Measurements from ENCODE around the gene DOCK7.

- no peak for TF ChIP-seq POLR2AphosphoS5 (IDR thresholded peaks at IDR 0.05)
- TF ChIP-seq CTCF (IDR thresholded peaks at IDR 0.05), result no peak
- TF ChIP-seq POLR2A (IDR thresholded peaks at IDR 0.05), result no peak
Measured at GRCh38 chr1:62707744-62708120, 19.5 kb upstream of the DOCK7 start.

Measured in suprapubic skin (tissue), 4 donors.